LNCAP (cell line): ENCODE results near the gene THAP2.

Source experiments
- TF ChIP-seq, protein P1 (sequence below): fragments of 450-650 bp; IDR thresholded peaks from 2 replicates; pipeline ENCODE4 v1.5.1; 2017; ENCODE audit warnings: mild to moderate bottlenecking

THAP2 gene

DNA sequence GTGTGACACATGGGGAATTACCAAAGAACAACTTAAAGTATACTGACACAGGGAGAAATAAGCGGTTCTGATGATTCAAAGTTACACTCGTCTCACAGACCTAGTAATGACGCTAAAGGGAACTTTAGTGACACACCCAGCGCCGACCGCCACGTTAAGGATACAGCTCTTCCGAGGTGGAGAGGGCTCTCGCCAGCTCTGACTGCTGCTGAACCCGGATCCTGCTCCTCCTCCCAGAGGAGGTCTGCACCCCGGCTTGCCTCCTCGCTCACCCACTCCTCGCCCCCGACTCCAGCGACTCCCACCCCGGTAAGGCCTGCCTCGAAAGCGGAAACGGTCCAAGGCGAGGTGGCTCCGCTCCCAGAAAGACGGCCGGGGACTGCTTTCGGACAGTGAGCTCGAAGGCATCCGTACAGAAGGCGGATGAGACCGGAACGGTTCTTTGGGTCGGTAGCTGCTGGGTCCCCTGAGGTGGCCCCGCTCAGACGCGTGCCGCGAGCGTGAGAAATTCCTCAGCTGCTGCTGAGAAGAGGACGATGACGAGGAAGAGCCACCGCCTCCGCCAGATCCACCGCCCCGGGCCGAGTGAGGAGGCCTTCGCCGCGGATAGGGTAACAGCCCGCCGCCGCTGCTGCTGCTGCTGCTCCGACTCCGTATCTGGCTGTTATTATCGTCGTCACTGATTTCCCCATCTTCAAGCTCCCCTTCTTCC is 1.1 kb upstream of the THAP2 start:
- TF ChIP-seq, protein P1, sequence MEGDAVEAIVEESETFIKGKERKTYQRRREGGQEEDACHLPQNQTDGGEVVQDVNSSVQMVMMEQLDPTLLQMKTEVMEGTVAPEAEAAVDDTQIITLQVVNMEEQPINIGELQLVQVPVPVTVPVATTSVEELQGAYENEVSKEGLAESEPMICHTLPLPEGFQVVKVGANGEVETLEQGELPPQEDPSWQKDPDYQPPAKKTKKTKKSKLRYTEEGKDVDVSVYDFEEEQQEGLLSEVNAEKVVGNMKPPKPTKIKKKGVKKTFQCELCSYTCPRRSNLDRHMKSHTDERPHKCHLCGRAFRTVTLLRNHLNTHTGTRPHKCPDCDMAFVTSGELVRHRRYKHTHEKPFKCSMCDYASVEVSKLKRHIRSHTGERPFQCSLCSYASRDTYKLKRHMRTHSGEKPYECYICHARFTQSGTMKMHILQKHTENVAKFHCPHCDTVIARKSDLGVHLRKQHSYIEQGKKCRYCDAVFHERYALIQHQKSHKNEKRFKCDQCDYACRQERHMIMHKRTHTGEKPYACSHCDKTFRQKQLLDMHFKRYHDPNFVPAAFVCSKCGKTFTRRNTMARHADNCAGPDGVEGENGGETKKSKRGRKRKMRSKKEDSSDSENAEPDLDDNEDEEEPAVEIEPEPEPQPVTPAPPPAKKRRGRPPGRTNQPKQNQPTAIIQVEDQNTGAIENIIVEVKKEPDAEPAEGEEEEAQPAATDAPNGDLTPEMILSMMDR: no peak

DNA sequence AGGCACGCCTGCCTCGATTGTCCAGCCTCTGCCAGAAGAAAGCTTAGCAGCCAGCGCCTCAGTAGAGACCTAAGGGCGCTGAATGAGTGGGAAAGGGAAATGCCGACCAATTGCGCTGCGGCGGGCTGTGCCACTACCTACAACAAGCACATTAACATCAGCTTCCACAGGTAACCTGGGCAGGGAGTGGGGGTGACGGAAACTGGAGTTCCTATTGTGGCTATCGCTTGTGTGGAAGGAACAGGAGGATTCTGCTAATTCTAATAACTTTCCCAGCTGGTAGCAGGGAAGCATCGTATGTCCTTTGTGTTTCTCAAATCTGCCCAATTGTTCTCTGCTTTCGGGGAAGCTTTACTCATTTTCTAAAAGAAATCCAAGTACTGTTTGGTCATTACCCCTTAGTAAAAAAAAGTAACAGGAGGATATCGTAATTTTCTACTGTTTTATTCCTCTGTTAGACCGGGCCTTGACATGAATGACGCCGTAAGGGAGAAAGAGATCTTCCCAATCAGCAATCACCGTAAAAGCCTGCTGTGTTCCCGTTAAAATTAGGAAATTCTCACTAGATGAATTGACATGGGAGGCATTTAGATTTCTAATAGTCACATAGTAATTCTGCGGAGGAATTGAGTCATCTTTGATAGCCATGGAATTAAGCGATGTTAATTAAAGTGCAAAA is 449 bp downstream of the THAP2 start:
- TF ChIP-seq, protein P1: no peak

DNA sequence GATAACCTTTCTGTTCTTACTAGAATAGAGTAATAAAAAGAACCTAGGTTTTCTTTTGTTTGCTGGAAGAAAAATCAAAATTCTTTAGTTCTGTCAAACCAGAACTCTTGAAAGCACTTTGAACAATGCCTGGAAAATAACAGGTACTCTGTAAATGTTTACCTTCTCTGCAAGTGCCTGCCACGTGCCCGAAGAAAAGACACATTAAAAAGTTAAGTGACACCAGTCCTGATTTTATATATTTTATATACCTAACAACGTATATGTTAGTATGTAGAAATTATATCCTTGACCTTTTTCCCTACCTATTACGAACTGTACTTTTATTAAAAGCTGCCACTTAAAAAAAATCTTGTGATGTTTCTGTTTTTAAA is 976 bp downstream of the THAP2 start:
- TF ChIP-seq, protein P1: no peak

DNA sequence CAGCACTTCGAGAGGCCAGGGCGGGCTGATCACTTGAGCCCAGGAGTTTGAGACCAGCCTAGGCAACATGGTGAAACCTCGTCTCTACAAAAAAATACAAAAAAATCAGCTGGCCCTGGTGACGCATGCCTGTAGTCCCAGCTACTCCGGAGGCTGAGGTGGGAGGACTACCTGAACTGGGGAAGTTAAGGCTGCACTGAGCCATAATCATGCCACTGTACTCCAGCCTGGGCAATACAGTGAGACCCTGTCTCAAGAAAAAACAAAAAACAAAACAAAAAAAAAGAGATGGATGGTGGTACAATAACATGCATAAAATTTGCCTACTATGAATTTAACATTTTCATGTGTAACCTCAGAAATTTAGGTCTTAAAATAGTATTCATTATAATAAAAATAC is 2.2 kb downstream of the THAP2 start:
- TF ChIP-seq, protein P1: no peak

DNA sequence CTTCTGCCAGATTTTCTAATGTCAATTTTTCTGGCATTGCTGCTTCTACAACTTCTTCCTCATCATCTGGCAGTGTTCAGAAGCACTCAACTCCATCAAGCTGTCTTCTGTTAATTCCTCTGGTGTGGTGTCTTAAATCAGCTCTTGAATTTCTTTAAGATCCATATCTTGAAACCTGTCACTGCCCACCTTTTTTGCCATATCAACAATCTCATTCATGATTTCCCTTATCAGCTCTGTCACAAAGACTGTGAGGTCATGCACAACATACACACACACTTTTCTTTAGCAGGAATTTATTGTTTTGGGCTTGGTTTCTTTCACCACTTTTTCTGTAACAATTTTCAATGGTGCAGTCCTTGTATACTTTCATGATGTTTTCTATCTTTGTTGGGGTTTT is 7.2 kb downstream of the THAP2 start:
- TF ChIP-seq, protein P1: no peak

DNA sequence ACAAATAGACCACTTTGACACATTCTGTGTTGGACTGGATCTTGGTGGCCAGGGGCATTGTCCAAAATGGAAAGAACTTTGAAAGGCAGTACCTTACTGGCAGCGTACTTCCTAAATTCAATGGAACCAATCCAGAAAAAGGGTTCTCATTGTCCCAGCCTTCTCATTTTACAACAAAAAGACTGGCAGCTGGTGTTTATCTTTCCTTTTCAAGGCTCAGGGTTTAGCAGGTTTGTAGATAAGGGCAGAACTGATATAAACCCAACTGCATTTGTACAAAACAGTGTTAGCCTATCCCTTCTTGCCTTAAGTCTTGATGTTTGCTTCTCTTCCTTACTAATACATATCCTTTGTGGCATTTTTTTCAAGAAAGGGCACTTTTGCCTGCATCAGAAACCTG is 7.7 kb downstream of the THAP2 start:
- TF ChIP-seq, protein P1: no peak

DNA sequence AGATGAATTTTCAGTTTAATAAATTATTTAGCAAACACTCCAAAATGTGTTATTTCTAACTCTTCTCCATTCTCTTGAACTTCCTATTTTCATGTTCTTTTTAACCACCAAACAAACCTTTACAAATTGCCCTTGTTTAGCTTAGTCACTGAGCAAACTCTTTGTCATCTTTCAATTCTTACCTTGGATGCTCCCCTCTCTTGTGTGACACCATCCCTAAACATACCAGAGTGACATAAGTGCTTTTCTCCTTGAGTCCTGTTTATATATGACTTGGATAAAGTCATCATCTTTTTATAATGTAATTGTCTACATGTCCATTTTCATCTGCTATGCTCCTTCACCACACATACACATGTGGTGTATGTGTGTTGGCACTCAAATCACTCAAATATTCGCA is 18.4 kb downstream of the THAP2 start:
- TF ChIP-seq, protein P1: no peak
